Activated CD4-positive, alpha-beta T cell treated with anti-CD3 and anti-CD28 coated beads, Interleukin-2, amount 10 ng/mL, durations not matched to agents 7 days and 5 days (primary cell): ENCODE results near the gene HOOK1. TPM values are rescaled to one million over a fixed set of nuclear protein-coding genes. Genes with fewer than 3 reads are reported as not detected.

Experiments
- CTCF ChIA-PET: fragments of 350-600 bp; sonication (Branson Sonifier 250); formaldehyde crosslinking; loops from one replicate; lab custom pipeline; 2021; ENCODE audit warnings: antibody characterized with exemption; lab: Charles Lee
- POLR2A ChIA-PET: fragments of 350-600 bp; sonication (Branson Sonifier 250); formaldehyde crosslinking; loops from one replicate; lab custom pipeline; 2021; ENCODE audit warnings: antibody characterized with exemption; lab: Charles Lee
- DNase-seq: peaks from one replicate; pipeline ENCODE4 v3.0.0-alpha.2; 2020
- H3K27ac Mint-ChIP-seq: one replicate; pipeline ENCODE4 v1.8.0; 2021; ENCODE audit warnings: mild to moderate bottlenecking, moderate library complexity, mixed read lengths
- H3K27me3 Mint-ChIP-seq: one replicate; pipeline ENCODE4 v1.8.0; 2021; ENCODE audit warnings: mixed read lengths
- H3K36me3 Mint-ChIP-seq: one replicate; pipeline ENCODE4 v1.8.0; 2021; ENCODE audit warnings: low read depth, mixed read lengths
- H3K4me1 Mint-ChIP-seq: one replicate; pipeline ENCODE4 v1.8.0; 2021; ENCODE audit warnings: mixed read lengths
- H3K4me3 Mint-ChIP-seq: one replicate; pipeline ENCODE4 v1.8.0; 2021; ENCODE audit warnings: mild to moderate bottlenecking, moderate library complexity, mixed read lengths
- H3K9me3 Mint-ChIP-seq: one replicate; pipeline ENCODE4 v1.8.0; 2021; ENCODE audit warnings: mixed read lengths
- total RNA-seq, 2 experiments: library from RNA; stranded (reverse); gene quantifications; one replicate each; pipeline ENCODE4 v1.2.3, GENCODE V29; 2021

HOOK1 gene
- total RNA-seq, 2 experiments from 2014 or later, result 7.7 to 8.0 TPM

- Mint-ChIP-seq H3K27ac (no peak overlapping the region), H3K4me1 (peaks cover under 1% of the 10 kb centered on the region), H3K4me3 (no peak overlapping the region), H3K27me3 (peaks cover 24% of the 10 kb centered on the region), H3K9me3 (peaks cover 3% of the 10 kb centered on the region), H3K36me3 (no peaks in the 10 kb centered on the region)
- ChIA-PET POLR2A (no interaction called here), CTCF (no interaction called here)
- DNase-seq, result no peak
Observed at GRCh38 chr1:59798600-59798999, 16.1 kb upstream of the HOOK1 start.

- H3K27me3 Mint-ChIP-seq, result peaks cover 10% of the 10 kb centered on the region
- ChIA-PET CTCF (interaction anchor here (1.1 kb wide), 1 partner anchor 144 kb away, joined by 3 read pairs; no protein-coding TSS in a partner anchor), POLR2A (no interaction called here)
- no peaks in the 10 kb centered on the region for H3K36me3 Mint-ChIP-seq
- DNase-seq, result no peak
- peaks cover 3% of the 10 kb centered on the region for H3K9me3 Mint-ChIP-seq
- no peak overlapping the region for H3K27ac Mint-ChIP-seq
- no peaks in the 10 kb centered on the region for H3K4me1 Mint-ChIP-seq
- H3K4me3 Mint-ChIP-seq, result no peak overlapping the region
Observed at GRCh38 chr1:59803458-59804038, 11.2 kb upstream of the HOOK1 start.

- Mint-ChIP-seq H3K27ac (no peak overlapping the region), H3K9me3 (peaks cover 3% of the 10 kb centered on the region), H3K36me3 (no peaks in the 10 kb centered on the region), H3K27me3 (peaks cover 16% of the 10 kb centered on the region), H3K4me1 (no peaks in the 10 kb centered on the region), H3K4me3 (no peak overlapping the region)
- POLR2A ChIA-PET, result no interaction called here
- DNase-seq, result no peak
- CTCF ChIA-PET, result interaction anchor here (1.1 kb wide), 1 partner anchor 143 kb away, joined by 3 read pairs; no protein-coding TSS in a partner anchor
Observed at GRCh38 chr1:59804301-59804700, 10.4 kb upstream of the HOOK1 start.

- Mint-ChIP-seq H3K27me3 (peaks cover 22% of the 10 kb centered on the region), H3K4me3 (no peak overlapping the region), H3K9me3 (peaks cover 3% of the 10 kb centered on the region), H3K4me1 (no peaks in the 10 kb centered on the region), H3K27ac (no peak overlapping the region), H3K36me3 (no peaks in the 10 kb centered on the region)
- CTCF ChIA-PET, result no interaction called here
- no peak for DNase-seq
- POLR2A ChIA-PET, result no interaction called here
Observed at GRCh38 chr1:59805554-59805953, 9.2 kb upstream of the HOOK1 start.

GRCh38 chr1:59814180-59814900 is 409 bp upstream of the HOOK1 start:
- Mint-ChIP-seq H3K27me3 (peaks cover 22% of the 10 kb centered on the region), H3K4me3 (no peak overlapping the region), H3K27ac (peak overlapping the region; percentile 85), H3K4me1 (peaks cover 9% of the 10 kb centered on the region), H3K9me3 (no peaks in the 10 kb centered on the region), H3K36me3 (no peaks in the 10 kb centered on the region)
- ChIA-PET POLR2A (no interaction called here), CTCF (interaction anchor here (1.2 to 1.4 kb wide), 2 partner anchors 10 to 12 kb away, joined by 3 to 4 read pairs; no protein-coding TSS in a partner anchor)
- peak; percentile 90 for DNase-seq

GRCh38 chr1:59815892-59816291 is 1.1 kb downstream of the HOOK1 start:
- no peaks in the 10 kb centered on the region for H3K36me3 Mint-ChIP-seq
- POLR2A ChIA-PET, result no interaction called here
- CTCF ChIA-PET, result interaction anchor here (1.4 kb wide), 1 partner anchor 9 kb away, joined by 3 read pairs; no protein-coding TSS in a partner anchor
- no peak overlapping the region for H3K4me3 Mint-ChIP-seq
- DNase-seq, result no peak
- H3K27me3 Mint-ChIP-seq, result peaks cover 13% of the 10 kb centered on the region
- H3K27ac Mint-ChIP-seq, result no peak overlapping the region
- no peaks in the 10 kb centered on the region for H3K9me3 Mint-ChIP-seq
- peaks cover 11% of the 10 kb centered on the region for H3K4me1 Mint-ChIP-seq

- no peak for DNase-seq
- Mint-ChIP-seq H3K27ac (no peak overlapping the region), H3K27me3 (peaks cover 9% of the 10 kb centered on the region), H3K4me3 (no peak overlapping the region), H3K9me3 (no peaks in the 10 kb centered on the region), H3K36me3 (no peaks in the 10 kb centered on the region), H3K4me1 (peaks cover 11% of the 10 kb centered on the region)
- CTCF ChIA-PET, result no interaction called here
- POLR2A ChIA-PET, result no interaction called here
Observed at GRCh38 chr1:59816318-59816878, 1.6 kb downstream of the HOOK1 start.

- CTCF ChIA-PET, result no interaction called here
- no peak overlapping the region for H3K27ac Mint-ChIP-seq
- no peaks in the 10 kb centered on the region for H3K36me3 Mint-ChIP-seq
- H3K27me3 Mint-ChIP-seq, result no peaks in the 10 kb centered on the region
- no peak for DNase-seq
- H3K9me3 Mint-ChIP-seq, result no peaks in the 10 kb centered on the region
- H3K4me3 Mint-ChIP-seq, result no peak overlapping the region
- H3K4me1 Mint-ChIP-seq, result peaks cover 2% of the 10 kb centered on the region
- POLR2A ChIA-PET, result no interaction called here
Observed at GRCh38 chr1:59819566-59820438, 5.1 kb downstream of the HOOK1 start.

- Mint-ChIP-seq H3K9me3 (no peaks in the 10 kb centered on the region), H3K4me1 (no peaks in the 10 kb centered on the region), H3K27me3 (no peaks in the 10 kb centered on the region), H3K4me3 (no peak overlapping the region), H3K36me3 (no peaks in the 10 kb centered on the region), H3K27ac (no peak overlapping the region)
- DNase-seq, result no peak
- ChIA-PET POLR2A (no interaction called here), CTCF (no interaction called here)
Observed at GRCh38 chr1:59827055-59827643, 12.4 kb downstream of the HOOK1 start.

GRCh38 chr1:59828160-59828559 is 13.4 kb downstream of the HOOK1 start:
- H3K27me3 Mint-ChIP-seq, result no peaks in the 10 kb centered on the region
- no peak overlapping the region for H3K27ac Mint-ChIP-seq
- CTCF ChIA-PET, result no interaction called here
- no peak for DNase-seq
- no peaks in the 10 kb centered on the region for H3K4me1 Mint-ChIP-seq
- H3K9me3 Mint-ChIP-seq, result no peaks in the 10 kb centered on the region
- no peaks in the 10 kb centered on the region for H3K36me3 Mint-ChIP-seq
- POLR2A ChIA-PET, result no interaction called here
- H3K4me3 Mint-ChIP-seq, result no peak overlapping the region

- ChIA-PET CTCF (no interaction called here), POLR2A (no interaction called here)
- no peaks in the 10 kb centered on the region for H3K4me1 Mint-ChIP-seq
- H3K36me3 Mint-ChIP-seq, result no peaks in the 10 kb centered on the region
- H3K27me3 Mint-ChIP-seq, result no peaks in the 10 kb centered on the region
- DNase-seq, result no peak
- H3K27ac Mint-ChIP-seq, result no peak overlapping the region
- no peak overlapping the region for H3K4me3 Mint-ChIP-seq
- H3K9me3 Mint-ChIP-seq, result no peaks in the 10 kb centered on the region
Observed at GRCh38 chr1:59831529-59831928, 16.8 kb downstream of the HOOK1 start.

- Mint-ChIP-seq H3K9me3 (no peaks in the 10 kb centered on the region), H3K36me3 (peaks cover 3% of the 10 kb centered on the region), H3K4me1 (no peaks in the 10 kb centered on the region), H3K27ac (no peak overlapping the region), H3K4me3 (no peak overlapping the region), H3K27me3 (no peaks in the 10 kb centered on the region)
- POLR2A ChIA-PET, result no interaction called here
- CTCF ChIA-PET, result no interaction called here
- DNase-seq, result no peak
Observed at GRCh38 chr1:59833022-59833421, 18.3 kb downstream of the HOOK1 start.
